Breast epithelium (tissue), 4 donors: ENCODE data around the gene RAET1E. TPM values are rescaled to one million over a fixed set of nuclear protein-coding genes. Genes with fewer than 3 reads are reported as not detected.

ENCODE experiments used
- DNase-seq, 2 donors: peaks; one replicate each; pipeline ENCODE4 v3.0.0-alpha.2; 2019; ENCODE audit warnings: low spot score in 2 of 2
- H3K27ac ChIP-seq, 2 donors: fragments of 200-600 bp; sonication (generic) in 1 of 2; one replicate each; pipeline ENCODE4 v1.5.1; 2016 to 2019; ENCODE audit warnings: mild to moderate bottlenecking in 1 of 2
- H3K27me3 ChIP-seq, 2 donors: fragments of 200-600 bp; sonication (generic) in 1 of 2; one replicate each; pipeline versions ENCODE4 v1.5.1 to v1.6.0; 2017 to 2019; ENCODE audit warnings: control low read depth in 1 of 2, mild to moderate bottlenecking in 1 of 2
- H3K36me3 ChIP-seq: fragments of 200-600 bp; one replicate; pipeline ENCODE4 v1.5.1; 2019
- H3K4me1 ChIP-seq, 2 donors: fragments of 200-600 bp; sonication (generic); one replicate each; pipeline ENCODE4 v1.5.1; 2016 to 2019; ENCODE audit warnings: control low read depth in 1 of 2
- H3K4me3 ChIP-seq, 3 donors: fragments of 200-600 bp; sonication (generic); 1 replicate in 2 of 3; 2 replicates in 1 of 3; pipeline ENCODE4 v1.5.1; 2016 to 2019; ENCODE audit warnings: mild to moderate bottlenecking in 3 of 3, moderate library complexity in 2 of 3
- H3K9me3 ChIP-seq, 2 donors: fragments of 200-600 bp; sonication (generic) in 1 of 2; one replicate each; pipeline ENCODE4 v1.5.1; 2016 to 2019; ENCODE audit warnings: control low read depth in 1 of 2
- POLR2A ChIP-seq: fragments of 450-650 bp; IDR thresholded peaks from one replicate; pipeline ENCODE4 v1.6.1; 2016; ENCODE audit warnings: antibody characterized with exemption, mild to moderate bottlenecking, moderate library complexity
- POLR2AphosphoS5 ChIP-seq, 3 donors: sonication (generic); formaldehyde crosslinking; IDR thresholded peaks; one replicate each; pipeline ENCODE4 v1.6.1; 2017; ENCODE audit warnings: antibody characterized with exemption in 3 of 3
- intact Hi-C: fragments of 100-400 bp; cut with DNase I; formaldehyde crosslinking; loops from one replicate; pipeline ENCODE4 v1.15.1; 2023; ENCODE audit warnings: low total_unique reads
- total RNA-seq, 3 donors: library from RNA; depleted of rRNA; stranded (reverse); fragments of >200 nt; gene quantifications; one replicate each; pipeline ENCODE4 v1.1.0, GENCODE V29; 2016
- TF ChIP-seq, protein P1 (sequence below), 3 donors: fragments of 450-650 bp; IDR thresholded peaks; one replicate each; pipeline ENCODE4 v1.5.1; 2016 to 2017; ENCODE audit warnings: antibody characterized with exemption in 3 of 3, mild to moderate bottlenecking in 3 of 3, moderate library complexity in 3 of 3

Gene RAET1E
- total RNA-seq, 3 donors from 2014 or later: 2.0 TPM; not detected in 2

DNA sequence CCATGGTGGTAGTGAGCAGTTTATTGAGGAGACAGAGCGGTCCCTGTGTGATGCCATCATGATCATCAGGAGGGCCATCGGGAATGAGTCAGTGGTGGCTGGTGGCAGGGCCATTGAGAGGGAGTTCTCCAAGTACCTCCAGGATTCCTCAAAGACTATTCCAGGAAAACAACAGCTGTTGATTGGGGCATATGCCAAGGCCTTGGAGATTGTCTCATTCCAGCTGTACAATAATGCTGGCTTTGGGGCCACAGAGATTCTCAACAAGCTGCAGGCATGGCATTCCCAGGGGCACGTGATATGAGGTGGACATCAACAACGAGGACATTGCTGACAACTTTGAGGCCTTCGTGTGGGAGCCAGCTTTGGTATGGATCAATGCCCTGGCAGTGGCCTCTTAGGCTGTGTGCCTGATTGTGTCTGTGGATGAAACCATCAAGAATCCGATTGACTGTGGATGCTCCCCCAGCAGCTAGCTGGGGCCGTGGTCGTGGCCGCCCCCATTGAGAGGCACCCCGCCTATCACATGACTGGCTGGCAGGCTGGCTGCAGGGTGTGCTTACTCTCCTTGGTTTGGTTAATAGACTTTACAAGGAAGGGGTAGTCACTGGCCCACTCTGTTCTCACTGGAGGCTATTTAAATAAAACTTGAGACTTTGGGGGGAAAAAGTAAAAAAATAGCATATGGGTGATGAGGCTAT lies 16.7 kb downstream of the RAET1E start:
- Histone ChIP-seq H3K27ac (no peak overlapping the region), H3K27me3 (no peaks in the 10 kb centered on the region), H3K4me1 (no peaks in the 10 kb centered on the region), H3K9me3 (no peaks in the 10 kb centered on the region), H3K36me3 (no peaks in the 10 kb centered on the region), H3K4me3 (no peak overlapping the region)
- no peak for DNase-seq
- intact Hi-C loops: no loop called here
- no peak for TF ChIP-seq POLR2AphosphoS5 (IDR thresholded peaks at IDR 0.05)
- TF ChIP-seq POLR2A: no peak
- TF ChIP-seq, protein P1, sequence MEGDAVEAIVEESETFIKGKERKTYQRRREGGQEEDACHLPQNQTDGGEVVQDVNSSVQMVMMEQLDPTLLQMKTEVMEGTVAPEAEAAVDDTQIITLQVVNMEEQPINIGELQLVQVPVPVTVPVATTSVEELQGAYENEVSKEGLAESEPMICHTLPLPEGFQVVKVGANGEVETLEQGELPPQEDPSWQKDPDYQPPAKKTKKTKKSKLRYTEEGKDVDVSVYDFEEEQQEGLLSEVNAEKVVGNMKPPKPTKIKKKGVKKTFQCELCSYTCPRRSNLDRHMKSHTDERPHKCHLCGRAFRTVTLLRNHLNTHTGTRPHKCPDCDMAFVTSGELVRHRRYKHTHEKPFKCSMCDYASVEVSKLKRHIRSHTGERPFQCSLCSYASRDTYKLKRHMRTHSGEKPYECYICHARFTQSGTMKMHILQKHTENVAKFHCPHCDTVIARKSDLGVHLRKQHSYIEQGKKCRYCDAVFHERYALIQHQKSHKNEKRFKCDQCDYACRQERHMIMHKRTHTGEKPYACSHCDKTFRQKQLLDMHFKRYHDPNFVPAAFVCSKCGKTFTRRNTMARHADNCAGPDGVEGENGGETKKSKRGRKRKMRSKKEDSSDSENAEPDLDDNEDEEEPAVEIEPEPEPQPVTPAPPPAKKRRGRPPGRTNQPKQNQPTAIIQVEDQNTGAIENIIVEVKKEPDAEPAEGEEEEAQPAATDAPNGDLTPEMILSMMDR (IDR thresholded peaks at IDR 0.05): no peak

DNA sequence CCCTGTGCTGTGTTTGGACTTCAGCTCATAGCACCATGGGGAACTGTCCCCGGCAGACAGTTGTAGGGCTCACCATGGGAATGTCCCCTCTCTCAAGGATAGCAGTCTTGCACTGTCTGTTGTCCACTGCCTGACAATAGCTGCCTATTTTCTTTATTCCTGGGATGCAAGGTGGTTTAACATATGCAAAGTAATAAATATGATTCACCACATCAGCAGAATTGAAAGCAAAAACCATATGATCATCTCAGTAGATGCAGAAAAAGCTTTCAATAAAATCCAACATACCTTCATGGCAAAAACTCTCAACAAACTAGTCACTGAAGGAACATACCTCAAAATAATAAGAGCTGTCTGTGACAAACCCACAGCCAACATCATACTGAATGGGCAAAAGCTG lies 20.3 kb downstream of the RAET1E start:
- Histone ChIP-seq H3K4me1 (no peaks in the 10 kb centered on the region), H3K4me3 (no peak overlapping the region), H3K27me3 (no peaks in the 10 kb centered on the region), H3K27ac (no peak overlapping the region), H3K36me3 (no peaks in the 10 kb centered on the region), H3K9me3 (no peaks in the 10 kb centered on the region)
- intact Hi-C loops: no loop called here
- TF ChIP-seq, protein P1 (IDR thresholded peaks at IDR 0.05): no peak
- TF ChIP-seq POLR2AphosphoS5 (IDR thresholded peaks at IDR 0.05) (no peak), POLR2A (no peak)
- DNase-seq: no peak

DNA sequence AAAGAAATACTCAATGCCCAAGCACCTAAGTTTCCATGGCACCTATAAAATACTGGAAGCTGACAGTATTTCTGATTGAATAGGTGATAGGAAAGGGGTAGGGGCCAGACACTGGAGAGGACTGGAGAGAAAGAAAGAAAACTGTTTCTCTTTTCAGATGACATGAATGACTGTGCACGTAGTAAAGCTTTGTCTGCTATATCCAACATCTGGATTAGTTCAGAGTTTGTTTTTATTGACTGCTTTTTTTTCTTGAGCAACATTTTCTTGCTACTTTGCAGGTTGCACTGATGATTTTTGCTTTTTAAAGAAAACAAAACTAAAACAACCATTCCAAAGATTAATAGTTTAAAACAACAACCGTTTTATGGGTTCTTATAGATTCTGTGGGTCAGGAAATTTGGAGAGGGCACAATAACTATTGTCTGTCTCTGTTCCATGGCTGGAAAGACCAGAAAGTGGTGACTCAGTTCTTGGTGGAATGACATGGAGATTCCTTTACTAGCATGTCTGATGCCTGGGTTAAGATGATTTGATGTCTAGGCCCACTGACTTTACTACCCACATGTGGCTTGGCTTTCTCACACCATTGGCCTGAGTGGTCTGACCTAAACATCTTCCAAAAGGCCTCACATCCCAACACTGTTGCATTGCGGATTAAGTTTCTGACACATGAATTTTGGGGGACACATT lies 21.5 kb downstream of the RAET1E start:
- Histone ChIP-seq H3K27ac (no peak overlapping the region), H3K27me3 (no peaks in the 10 kb centered on the region), H3K4me3 (no peak overlapping the region), H3K9me3 (no peaks in the 10 kb centered on the region), H3K4me1 (no peaks in the 10 kb centered on the region), H3K36me3 (no peaks in the 10 kb centered on the region)
- TF ChIP-seq, protein P1 (IDR thresholded peaks at IDR 0.05): no peak
- TF ChIP-seq POLR2AphosphoS5 (IDR thresholded peaks at IDR 0.05) (no peak), POLR2A (no peak)
- DNase-seq: no peak
- intact Hi-C loops: no loop called here

DNA sequence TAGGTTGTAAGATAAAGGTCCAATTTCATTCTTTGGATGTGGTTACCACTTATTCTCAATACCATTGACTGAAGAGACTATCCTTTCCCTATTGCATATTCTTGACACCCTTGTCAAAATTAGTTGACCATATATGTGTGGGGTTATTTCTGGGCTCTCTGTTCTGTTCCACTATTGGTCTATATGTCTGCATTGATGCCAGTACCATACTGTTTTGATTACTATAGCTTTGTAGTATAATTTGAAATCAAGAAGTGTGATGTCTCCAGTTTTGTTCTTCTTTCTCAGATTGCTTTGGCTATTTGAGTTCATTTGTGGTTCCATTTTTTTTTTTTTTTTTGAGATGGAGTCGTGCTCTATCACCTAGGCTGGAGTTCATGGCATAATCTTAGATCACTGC lies 25.7 kb downstream of the RAET1E start:
- H3K9me3 ChIP-seq: no peaks in the 10 kb centered on the region
- H3K4me1 ChIP-seq: no peaks in the 10 kb centered on the region
- DNase-seq: no peak
- H3K27ac ChIP-seq: no peak overlapping the region
- no peak overlapping the region for H3K4me3 ChIP-seq
- intact Hi-C loops: no loop called here
- TF ChIP-seq POLR2A (no peak), POLR2AphosphoS5 (IDR thresholded peaks at IDR 0.05) (no peak)
- TF ChIP-seq, protein P1 (IDR thresholded peaks at IDR 0.05): no peak
- no peaks in the 10 kb centered on the region for H3K27me3 ChIP-seq
- H3K36me3 ChIP-seq: no peaks in the 10 kb centered on the region

DNA sequence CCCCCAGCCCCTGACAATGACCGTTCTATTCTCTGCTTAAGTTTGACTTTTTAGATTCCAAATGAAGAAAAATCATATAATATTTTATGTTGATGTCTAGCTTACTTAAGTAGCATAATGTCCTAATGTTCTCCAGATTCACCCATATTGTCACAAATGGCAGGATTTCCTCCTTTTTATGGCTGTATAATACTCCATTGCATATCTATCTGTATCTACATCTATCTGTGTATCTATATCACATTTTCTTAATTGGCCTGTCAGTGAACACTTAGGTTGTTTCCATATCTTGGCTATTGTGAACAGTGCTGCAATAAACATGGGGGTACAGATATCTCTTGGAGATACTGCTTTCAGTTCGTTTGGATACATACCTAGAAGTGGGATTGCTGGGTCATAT lies 26.7 kb downstream of the RAET1E start:
- Histone ChIP-seq H3K27me3 (no peaks in the 10 kb centered on the region), H3K36me3 (no peaks in the 10 kb centered on the region), H3K4me1 (no peaks in the 10 kb centered on the region), H3K9me3 (no peaks in the 10 kb centered on the region), H3K27ac (no peak overlapping the region), H3K4me3 (no peak overlapping the region)
- intact Hi-C loops: no loop called here
- TF ChIP-seq POLR2AphosphoS5 (IDR thresholded peaks at IDR 0.05) (no peak), POLR2A (no peak)
- TF ChIP-seq, protein P1 (IDR thresholded peaks at IDR 0.05): no peak
- DNase-seq: no peak
